ENCODE measurements around the gene PIGC.

Gene PIGC

GRCh38 chr1:172478485-172478884 lies 34.6 kb upstream of the PIGC start:
- DNase-seq: no peak
- Histone ChIP-seq H3K36me3 (replicated peaks) (no peaks in the 10 kb centered on the region), H3K27me3 (replicated peaks) (no peaks in the 10 kb centered on the region), H3K4me3 (ENCODE audit: low read depth, low read length) (no peak overlapping the region), H3K27ac (no peak overlapping the region)
- in situ Hi-C loops (cut with HindIII; ENCODE audit: low pct_ligation_motif_present, low sequenced_read_pairs): no loop called here
- no peak for TF ChIP-seq CTCF (IDR thresholded peaks at IDR 0.05; ENCODE audit: low read depth, low read length, missing control alignments)

GRCh38 chr1:172477741-172478140 lies 33.9 kb upstream of the PIGC start:
- in situ Hi-C loops (cut with HindIII; ENCODE audit: low pct_ligation_motif_present, low sequenced_read_pairs): no loop called here
- DNase-seq: no peak
- Histone ChIP-seq H3K36me3 (replicated peaks) (no peaks in the 10 kb centered on the region), H3K27ac (no peak overlapping the region), H3K4me3 (ENCODE audit: low read depth, low read length) (no peak overlapping the region), H3K27me3 (replicated peaks) (no peaks in the 10 kb centered on the region)
- no peak for TF ChIP-seq CTCF (IDR thresholded peaks at IDR 0.05; ENCODE audit: low read depth, low read length, missing control alignments)

- no peak for DNase-seq
- no peak for TF ChIP-seq CTCF (IDR thresholded peaks at IDR 0.05; ENCODE audit: low read depth, low read length, missing control alignments)
- Histone ChIP-seq H3K27me3 (replicated peaks) (no peaks in the 10 kb centered on the region), H3K27ac (no peak overlapping the region), H3K36me3 (replicated peaks) (no peaks in the 10 kb centered on the region), H3K4me3 (ENCODE audit: low read depth, low read length) (no peak overlapping the region)
- in situ Hi-C loops (cut with HindIII; ENCODE audit: low pct_ligation_motif_present, low sequenced_read_pairs): no loop called here
These were observed 33.3 kb upstream of the PIGC start for GRCh38 chr1:172477216-172477615.

GRCh38 chr1:172476218-172476811 lies 32.4 kb upstream of the PIGC start:
- DNase-seq: no peak
- in situ Hi-C loops (cut with HindIII; ENCODE audit: low pct_ligation_motif_present, low sequenced_read_pairs): no loop called here

GRCh38 chr1:172473842-172474241 lies 30.0 kb upstream of the PIGC start:
- no peaks in the 10 kb centered on the region for H3K36me3 ChIP-seq (replicated peaks)
- TF ChIP-seq CTCF (IDR thresholded peaks at IDR 0.05; ENCODE audit: low read depth, low read length, missing control alignments): no peak
- H3K27me3 ChIP-seq (replicated peaks): no peaks in the 10 kb centered on the region
- no peak for DNase-seq
- no peak overlapping the region for H3K4me3 ChIP-seq (ENCODE audit: low read depth, low read length)
- in situ Hi-C loops (cut with HindIII; ENCODE audit: low pct_ligation_motif_present, low sequenced_read_pairs): no loop called here
- H3K27ac ChIP-seq: no peak overlapping the region

More at GRCh38 chr1:172476218-172476811, 32.4 kb upstream of the PIGC start:
- no peak overlapping the region for H3K27ac ChIP-seq
- H3K36me3 ChIP-seq (replicated peaks): no peaks in the 10 kb centered on the region
- no peak overlapping the region for H3K4me3 ChIP-seq (ENCODE audit: low read depth, low read length)
- no peak for TF ChIP-seq CTCF (IDR thresholded peaks at IDR 0.05; ENCODE audit: low read depth, low read length, missing control alignments)
- H3K27me3 ChIP-seq (replicated peaks): no peaks in the 10 kb centered on the region

- H3K27ac ChIP-seq: no peak overlapping the region
- in situ Hi-C loops (cut with HindIII; ENCODE audit: low pct_ligation_motif_present, low sequenced_read_pairs): no loop called here
- no peaks in the 10 kb centered on the region for H3K36me3 ChIP-seq (replicated peaks)
- TF ChIP-seq CTCF (IDR thresholded peaks at IDR 0.05; ENCODE audit: low read depth, low read length, missing control alignments): no peak
- no peak for DNase-seq
- H3K4me3 ChIP-seq (ENCODE audit: low read depth, low read length): no peak overlapping the region
- no peaks in the 10 kb centered on the region for H3K27me3 ChIP-seq (replicated peaks)
These were observed 29.4 kb upstream of the PIGC start for GRCh38 chr1:172473302-172473701.
